Keratinocyte (primary cell): ENCODE results near the gene FRA10AC1. TPM values are rescaled to one million over a fixed set of nuclear protein-coding genes. Genes with fewer than 3 reads are reported as not detected.

ENCODE experiments used
- DNase-seq: peaks from one replicate; pipeline ENCODE4 v3.0.0-alpha.2; 2011; ENCODE audit warnings: low read depth, missing footprints, low spot score
- FAIRE-seq: peaks from 2 replicates; lab custom pipeline; 2011; peaks lifted over from hg19 to GRCh38; lab: Jason Lieb, UNC
- H2AFZ ChIP-seq: 2 replicates; pipeline ENCODE4 v1.6.0; 2012; ENCODE audit warnings: low read length, control low read depth, inconsistent platforms; ENCODE audit not compliant: control insufficient read depth
- H3K27ac ChIP-seq: 2 replicates; pipeline ENCODE4 v1.5.1; 2011; ENCODE audit warnings: low read length; ENCODE audit not compliant: control insufficient read depth, insufficient read depth
- H3K27me3 ChIP-seq: 3 replicates; pipeline ENCODE4 v1.6.0; 2011; ENCODE audit warnings: low read length; ENCODE audit not compliant: control insufficient read depth, insufficient read depth; ENCODE audit errors: extremely low read depth
- H3K36me3 ChIP-seq, 2 experiments: 2 replicates in 1 of 2; 3 replicates in 1 of 2; pipeline ENCODE4 v1.5.1; 2011; ENCODE audit warnings: low read length in 2 of 2, mild to moderate bottlenecking in 1 of 2; ENCODE audit not compliant: control insufficient read depth in 2 of 2, insufficient read depth in 2 of 2; ENCODE audit errors: extremely low read depth in 1 of 2
- H3K4me1 ChIP-seq: 3 replicates; pipeline ENCODE4 v1.5.1; 2011; ENCODE audit warnings: low read length; ENCODE audit not compliant: control insufficient read depth, insufficient read depth; ENCODE audit errors: extremely low read depth
- H3K4me2 ChIP-seq: 3 replicates; pipeline ENCODE4 v1.6.0; 2011; ENCODE audit warnings: low read depth, low read length; ENCODE audit not compliant: control insufficient read depth, insufficient read depth; ENCODE audit errors: extremely low read depth
- H3K4me3 ChIP-seq, 3 experiments: fragments of 200-600 bp in 1 of 3; sonication (generic) in 1 of 3; 2 replicates in 2 of 3; 3 replicates in 1 of 3; pipeline ENCODE4 v1.5.1; 2011 to 2016; ENCODE audit warnings: low read length in 3 of 3, mild to moderate bottlenecking in 3 of 3, control low read depth in 2 of 3, inconsistent platforms in 1 of 3, low read depth in 1 of 3, mixed read lengths in 1 of 3, mixed run types in 1 of 3, moderate library complexity in 1 of 3; ENCODE audit not compliant: control insufficient read depth in 2 of 3, insufficient read depth in 2 of 3; ENCODE audit errors: extremely low read depth in 1 of 3
- H3K79me2 ChIP-seq: 2 replicates; pipeline ENCODE4 v1.6.0; 2012; ENCODE audit warnings: low read length; ENCODE audit not compliant: control insufficient read depth, insufficient read depth
- H3K9ac ChIP-seq: 3 replicates; pipeline ENCODE4 v1.6.0; 2011; ENCODE audit warnings: low read length; ENCODE audit not compliant: control insufficient read depth, insufficient read depth; ENCODE audit errors: extremely low read depth
- H3K9me1 ChIP-seq: 3 replicates; pipeline ENCODE4 v1.6.0; 2011; ENCODE audit warnings: low read length; ENCODE audit not compliant: control insufficient read depth, insufficient read depth; ENCODE audit errors: extremely low read depth
- H3K9me3 ChIP-seq: 2 replicates; pipeline ENCODE4 v1.5.1; 2012; ENCODE audit warnings: low read depth, low read length; ENCODE audit not compliant: control insufficient read depth
- H4K20me1 ChIP-seq: 3 replicates; pipeline ENCODE4 v1.6.0; 2011; ENCODE audit warnings: low read length; ENCODE audit not compliant: control insufficient read depth, insufficient read depth; ENCODE audit errors: extremely low read depth
- EZH2 ChIP-seq: IDR thresholded peaks from one replicate; pipeline ENCODE4 v1.6.1; 2012; ENCODE audit warnings: inconsistent platforms, mild to moderate bottlenecking, low read length, moderate library complexity
- dilution Hi-C: fragments of 300-500 bp; cut with MboI; formaldehyde crosslinking; loops from one replicate; pipeline ENCODE4 v1.7.0; 2020; ENCODE audit warnings: low sequenced_read_pairs; ENCODE audit not compliant: extremely low pct_ligation_motif_present
- polyA plus RNA-seq, 5 experiments: library from polyadenylated mRNA; depleted of rRNA in 3 of 5; stranded (reverse) in 3 of 5; stranded (forward) in 1 of 5; unstranded in 1 of 5; fragments of >200 nt; gene quantifications; 1 replicate in 1 of 5; 2 replicates in 3 of 5; 3 replicates in 1 of 5; pipeline versions ENCODE4 v1.2.1 to v1.2.3, GENCODE V29; 2011 to 2012; ENCODE audit warnings: missing spikeins in 2 of 5, low read depth in 1 of 5, low replicate concordance in 1 of 5
- TF ChIP-seq, protein P1 (sequence below), 3 experiments: IDR thresholded peaks in 1 of 3; conservative IDR thresholded peaks in 1 of 3; optimal IDR thresholded peaks in 1 of 3; 2 replicates in 2 of 3; 3 replicates in 1 of 3; pipeline versions ENCODE3 to v1.5.1; 2011; ENCODE audit warnings: low read length in 3 of 3, mild to moderate bottlenecking in 3 of 3, moderate library complexity in 2 of 3, control low read depth in 1 of 3, inconsistent platforms in 1 of 3; ENCODE audit not compliant: insufficient read depth in 2 of 3; ENCODE audit errors: extremely low read depth in 1 of 3

Gene FRA10AC1
- polyA plus RNA-seq, 1 donor (not counting 4 experiments of a cell fraction or from before 2014, with no cell fraction given), result 12.8 TPM

DNA sequence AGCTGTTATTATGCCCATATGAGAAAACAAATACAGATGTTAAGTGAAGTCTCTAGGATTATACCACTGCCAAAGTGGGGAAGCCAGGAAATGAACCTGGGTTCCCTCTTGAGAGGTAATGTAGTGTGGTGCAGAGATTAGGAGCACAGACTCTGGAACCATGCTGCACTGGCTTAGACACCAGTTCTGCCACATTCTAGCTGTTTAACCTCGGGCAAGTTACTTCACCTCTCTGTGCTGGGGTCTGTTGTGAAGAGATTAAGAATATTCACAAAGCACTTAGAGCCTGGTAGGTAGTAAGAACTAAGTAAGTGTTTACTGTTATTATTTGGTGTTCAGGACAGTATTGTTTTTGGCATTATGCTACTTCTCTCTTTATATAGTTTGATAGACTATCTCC lies 48.2 kb downstream of the FRA10AC1 start:
- Histone ChIP-seq H3K27ac (no peak overlapping the region), H3K4me3 (no peak overlapping the region), H3K4me2 (no peak overlapping the region), H4K20me1 (no peaks in the 10 kb centered on the region), H3K36me3 (no peaks in the 10 kb centered on the region), H3K9ac (no peak overlapping the region), H3K27me3 (no peaks in the 10 kb centered on the region), H3K9me1 (no peaks in the 10 kb centered on the region), H3K4me1 (no peaks in the 10 kb centered on the region), H3K9me3 (no peaks in the 10 kb centered on the region), H2AFZ (no peak overlapping the region), H3K79me2 (no peaks in the 10 kb centered on the region)
- no peak for FAIRE-seq
- TF ChIP-seq, protein P1, sequence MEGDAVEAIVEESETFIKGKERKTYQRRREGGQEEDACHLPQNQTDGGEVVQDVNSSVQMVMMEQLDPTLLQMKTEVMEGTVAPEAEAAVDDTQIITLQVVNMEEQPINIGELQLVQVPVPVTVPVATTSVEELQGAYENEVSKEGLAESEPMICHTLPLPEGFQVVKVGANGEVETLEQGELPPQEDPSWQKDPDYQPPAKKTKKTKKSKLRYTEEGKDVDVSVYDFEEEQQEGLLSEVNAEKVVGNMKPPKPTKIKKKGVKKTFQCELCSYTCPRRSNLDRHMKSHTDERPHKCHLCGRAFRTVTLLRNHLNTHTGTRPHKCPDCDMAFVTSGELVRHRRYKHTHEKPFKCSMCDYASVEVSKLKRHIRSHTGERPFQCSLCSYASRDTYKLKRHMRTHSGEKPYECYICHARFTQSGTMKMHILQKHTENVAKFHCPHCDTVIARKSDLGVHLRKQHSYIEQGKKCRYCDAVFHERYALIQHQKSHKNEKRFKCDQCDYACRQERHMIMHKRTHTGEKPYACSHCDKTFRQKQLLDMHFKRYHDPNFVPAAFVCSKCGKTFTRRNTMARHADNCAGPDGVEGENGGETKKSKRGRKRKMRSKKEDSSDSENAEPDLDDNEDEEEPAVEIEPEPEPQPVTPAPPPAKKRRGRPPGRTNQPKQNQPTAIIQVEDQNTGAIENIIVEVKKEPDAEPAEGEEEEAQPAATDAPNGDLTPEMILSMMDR (optimal IDR thresholded peaks at IDR 0.05 in 1 of 3, IDR thresholded peaks at IDR 0.05 in 1 of 3, conservative IDR thresholded peaks at IDR 0.05 in 1 of 3; ENCODE audit: extremely low read depth in 1 of 3, insufficient read depth in 2 of 3, low read length in 3 of 3), result no peak
- TF ChIP-seq EZH2, result no peak
- DNase-seq, result no peak
- dilution Hi-C loops, result no loop called here

- H3K4me1 ChIP-seq, result no peaks in the 10 kb centered on the region
- H3K9me1 ChIP-seq, result no peaks in the 10 kb centered on the region
- no peak overlapping the region for H3K4me2 ChIP-seq
- H4K20me1 ChIP-seq, result no peaks in the 10 kb centered on the region
- H3K4me3 ChIP-seq, result no peak overlapping the region
- H3K9me3 ChIP-seq, result no peaks in the 10 kb centered on the region
- H3K36me3 ChIP-seq, result no peaks in the 10 kb centered on the region
- H2AFZ ChIP-seq, result no peak overlapping the region
- DNase-seq, result no peak
- no peak for FAIRE-seq
- H3K79me2 ChIP-seq, result no peaks in the 10 kb centered on the region
- dilution Hi-C loops, result no loop called here
- TF ChIP-seq EZH2, result no peak
- TF ChIP-seq, protein P1 (optimal IDR thresholded peaks at IDR 0.05 in 1 of 3, IDR thresholded peaks at IDR 0.05 in 1 of 3, conservative IDR thresholded peaks at IDR 0.05 in 1 of 3; ENCODE audit: extremely low read depth in 1 of 3, insufficient read depth in 2 of 3, low read length in 3 of 3), result no peak
- no peaks in the 10 kb centered on the region for H3K27me3 ChIP-seq
- no peak overlapping the region for H3K9ac ChIP-seq
- H3K27ac ChIP-seq, result no peak overlapping the region
Measured at GRCh38 chr10:93652857-93653256, 49.5 kb downstream of the FRA10AC1 start.
